Measurements from ENCODE around the gene SNUPN. TPM values are rescaled to one million over a fixed set of nuclear protein-coding genes. Genes with fewer than 3 reads are reported as not detected.

The SNUPN gene
- total RNA-seq, 3 donors from 2014 or later, result 18.7 to 23.9 (median 18.9) TPM

DNA sequence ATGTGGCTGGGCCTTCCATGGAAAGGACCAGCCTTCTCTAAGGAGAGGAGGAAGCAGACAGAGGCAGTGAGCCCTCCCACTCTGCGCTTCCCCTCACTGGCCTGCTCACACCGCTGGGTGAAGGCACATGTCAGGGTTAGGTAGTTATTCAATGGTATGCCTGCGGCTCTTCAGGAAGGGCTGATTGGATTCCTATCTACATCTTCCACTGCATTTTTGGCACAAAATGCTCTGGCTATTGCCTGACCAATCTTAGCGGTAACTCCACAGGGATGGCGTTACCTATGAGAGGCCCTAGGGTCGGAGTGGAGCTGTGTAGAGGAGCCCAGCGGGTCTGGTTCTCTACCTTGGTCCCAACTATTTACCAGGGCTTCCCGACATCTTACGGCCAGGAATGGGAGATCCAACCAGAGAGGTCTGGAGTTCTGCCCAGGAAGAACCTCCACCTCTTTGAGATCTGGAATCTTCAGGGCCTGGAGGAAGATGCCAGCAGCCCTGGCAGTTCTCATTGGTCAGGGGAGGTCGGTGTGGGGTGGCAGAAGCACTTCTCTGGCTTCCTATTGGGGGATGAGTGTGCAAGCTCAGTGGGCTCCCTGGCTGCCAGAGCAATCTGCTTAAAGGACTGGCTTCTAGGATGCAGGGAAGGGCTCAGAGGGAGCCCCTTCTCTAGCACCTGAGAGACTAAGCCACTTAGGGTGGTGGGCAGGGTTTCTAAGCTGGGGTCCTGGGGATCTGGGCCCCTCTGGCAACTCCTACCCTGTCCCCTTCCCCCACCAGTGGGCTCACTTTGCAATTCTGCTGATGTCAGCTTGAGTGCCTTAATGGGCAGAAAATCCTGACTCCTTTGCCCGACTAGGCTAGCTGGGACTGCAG is 46.4 kb upstream of the SNUPN start:
- Histone ChIP-seq H3K4me1 (ENCODE audit: low read depth) (peaks cover 7% of the 10 kb centered on the region), H3K9me3 (no peaks in the 10 kb centered on the region), H3K4me3 (no peak overlapping the region), H3K36me3 (ENCODE audit: low read depth) (no peaks in the 10 kb centered on the region)
- DNase-seq, result no peak
- no peak for ATAC-seq
- intact Hi-C loops (cut with DNase I, micrococcal nuclease), result no loop called here
- TF ChIP-seq, protein P1, sequence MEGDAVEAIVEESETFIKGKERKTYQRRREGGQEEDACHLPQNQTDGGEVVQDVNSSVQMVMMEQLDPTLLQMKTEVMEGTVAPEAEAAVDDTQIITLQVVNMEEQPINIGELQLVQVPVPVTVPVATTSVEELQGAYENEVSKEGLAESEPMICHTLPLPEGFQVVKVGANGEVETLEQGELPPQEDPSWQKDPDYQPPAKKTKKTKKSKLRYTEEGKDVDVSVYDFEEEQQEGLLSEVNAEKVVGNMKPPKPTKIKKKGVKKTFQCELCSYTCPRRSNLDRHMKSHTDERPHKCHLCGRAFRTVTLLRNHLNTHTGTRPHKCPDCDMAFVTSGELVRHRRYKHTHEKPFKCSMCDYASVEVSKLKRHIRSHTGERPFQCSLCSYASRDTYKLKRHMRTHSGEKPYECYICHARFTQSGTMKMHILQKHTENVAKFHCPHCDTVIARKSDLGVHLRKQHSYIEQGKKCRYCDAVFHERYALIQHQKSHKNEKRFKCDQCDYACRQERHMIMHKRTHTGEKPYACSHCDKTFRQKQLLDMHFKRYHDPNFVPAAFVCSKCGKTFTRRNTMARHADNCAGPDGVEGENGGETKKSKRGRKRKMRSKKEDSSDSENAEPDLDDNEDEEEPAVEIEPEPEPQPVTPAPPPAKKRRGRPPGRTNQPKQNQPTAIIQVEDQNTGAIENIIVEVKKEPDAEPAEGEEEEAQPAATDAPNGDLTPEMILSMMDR (IDR thresholded peaks at IDR 0.05), result no peak

- ATAC-seq (no peak), DNase-seq (no peak)
- intact Hi-C loops (cut with DNase I, micrococcal nuclease), result no loop called here
- no peaks in the 10 kb centered on the region for H3K36me3 ChIP-seq (ENCODE audit: low read depth)
- no peak overlapping the region for H3K4me3 ChIP-seq
- TF ChIP-seq, protein P1 (IDR thresholded peaks at IDR 0.05), result no peak
- peaks cover 24% of the 10 kb centered on the region for H3K4me1 ChIP-seq (ENCODE audit: low read depth)
- H3K9me3 ChIP-seq, result no peaks in the 10 kb centered on the region
These were observed 44.3 kb upstream of the SNUPN start for GRCh38 chr15:75669879-75670212.

DNA sequence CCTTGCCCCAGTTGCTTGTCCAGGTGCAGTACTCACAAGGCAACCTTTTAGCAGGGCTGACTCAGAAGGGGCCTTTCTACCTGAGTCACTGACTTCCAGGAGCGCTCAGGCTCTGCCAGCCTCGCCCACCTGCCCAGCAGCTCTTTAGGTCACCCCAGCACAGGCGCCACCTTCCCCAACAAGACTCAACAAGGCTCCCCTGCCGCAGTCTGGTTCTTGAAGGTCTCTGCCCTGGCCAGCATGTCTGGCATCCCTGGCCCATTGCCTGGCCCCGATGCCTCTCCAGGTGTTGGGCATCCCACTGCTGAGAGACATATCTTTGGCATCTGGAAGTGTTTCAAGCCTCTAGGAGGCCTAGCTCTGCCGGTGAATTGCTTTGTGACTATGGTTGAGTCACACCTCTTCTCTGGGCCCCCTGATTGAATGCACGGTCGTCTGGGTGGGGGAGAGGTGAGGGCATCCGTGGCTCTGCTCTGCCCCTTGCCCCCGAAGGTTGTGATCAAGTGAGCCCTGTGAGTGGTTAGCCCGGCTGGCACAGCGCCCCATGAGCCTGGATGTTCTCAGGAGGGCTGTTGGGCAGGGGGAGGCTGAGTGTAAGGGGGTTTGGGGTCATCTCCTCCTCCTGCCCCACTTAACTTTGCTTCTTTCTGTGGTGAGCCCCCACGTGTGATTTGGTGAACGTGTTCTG is 43.8 kb upstream of the SNUPN start:
- ATAC-seq, result no peak
- intact Hi-C loops (cut with DNase I, micrococcal nuclease), result no loop called here
- Histone ChIP-seq H3K4me3 (no peak overlapping the region), H3K36me3 (ENCODE audit: low read depth) (no peaks in the 10 kb centered on the region), H3K9me3 (no peaks in the 10 kb centered on the region), H3K4me1 (ENCODE audit: low read depth) (peaks cover 28% of the 10 kb centered on the region)
- TF ChIP-seq, protein P1 (IDR thresholded peaks at IDR 0.05), result no peak
- DNase-seq, result no peak

- ATAC-seq (peak; percentile 71), DNase-seq (peak in 2 of 3 donors; percentile 60 to 74)
- no peaks in the 10 kb centered on the region for H3K36me3 ChIP-seq (ENCODE audit: low read depth)
- TF ChIP-seq, protein P1 (IDR thresholded peaks at IDR 0.05), result no peak
- H3K4me3 ChIP-seq, result no peak overlapping the region
- H3K9me3 ChIP-seq, result no peaks in the 10 kb centered on the region
- H3K4me1 ChIP-seq (ENCODE audit: low read depth), result peaks cover 42% of the 10 kb centered on the region
- intact Hi-C loops (cut with DNase I, micrococcal nuclease), result no loop called here
These were observed 41.4 kb upstream of the SNUPN start for GRCh38 chr15:75666823-75667501.

DNA sequence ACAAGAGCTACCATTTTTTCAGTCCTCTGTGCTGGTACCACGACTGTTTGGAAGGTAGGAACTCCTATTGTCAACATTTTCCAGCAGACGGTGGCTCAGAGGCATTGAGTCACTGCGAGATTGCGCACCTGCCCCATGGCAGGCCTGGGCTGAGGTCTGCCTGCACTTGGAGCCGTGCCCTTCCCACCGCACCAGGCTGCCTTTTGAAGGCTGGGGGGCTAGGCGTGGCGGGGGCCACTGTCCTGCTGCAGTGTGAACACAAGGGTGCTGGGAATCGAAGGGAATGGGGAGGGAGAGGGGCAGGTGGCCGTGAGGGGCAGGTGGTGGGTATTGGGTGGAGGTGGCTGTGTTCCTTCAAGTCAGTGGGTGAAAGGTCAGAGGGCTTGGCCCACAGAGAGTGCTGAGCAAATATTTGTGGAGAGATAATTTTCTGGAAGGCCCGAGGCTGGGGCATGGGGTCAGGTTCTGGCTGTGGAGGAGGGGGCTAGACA is 38.5 kb upstream of the SNUPN start:
- no peaks in the 10 kb centered on the region for H3K9me3 ChIP-seq
- H3K36me3 ChIP-seq (ENCODE audit: low read depth), result no peaks in the 10 kb centered on the region
- TF ChIP-seq, protein P1 (IDR thresholded peaks at IDR 0.05), result no peak
- DNase-seq, result peak in 2 of 3 donors; percentile 56 to 66
- H3K4me1 ChIP-seq (ENCODE audit: low read depth), result peaks cover 53% of the 10 kb centered on the region
- no peak overlapping the region for H3K4me3 ChIP-seq
- intact Hi-C loops (cut with DNase I, micrococcal nuclease), result no loop called here
- peak; percentile 51 for ATAC-seq

Measured in mucosa of descending colon (tissue), 3 donors.